CD14-positive monocyte (primary cell): ENCODE results near the gene NELL1. TPM values are rescaled to one million over a fixed set of nuclear protein-coding genes. Genes with fewer than 3 reads are reported as not detected.

Source experiments
- DNase-seq, 3 donors: peaks; one replicate each; pipeline ENCODE4 v3.0.0-alpha.2; 2011 to 2022
- H2AFZ ChIP-seq: 2 replicates; pipeline ENCODE4 v1.6.0; 2012; ENCODE audit warnings: mild to moderate bottlenecking, low read depth, low read length, inconsistent platforms; ENCODE audit not compliant: insufficient read depth, poor library complexity, severe bottlenecking
- H3K27ac ChIP-seq, 2 donors: 1 replicate in 1 of 2; 2 replicates in 1 of 2; pipeline ENCODE4 v1.5.1; 2012 to 2013; ENCODE audit warnings: low read length in 2 of 2, control low read depth in 1 of 2, inconsistent platforms in 1 of 2, low read depth in 1 of 2, mild to moderate bottlenecking in 1 of 2
- H3K27me3 ChIP-seq, 2 donors: one replicate each; pipeline versions ENCODE4 v1.6.0 to v1.6.1; 2011 to 2013; ENCODE audit warnings: low read length in 2 of 2; ENCODE audit not compliant: control insufficient read depth in 2 of 2, insufficient read depth in 2 of 2
- H3K36me3 ChIP-seq, 2 donors: replicated peaks in 1 of 2; 1 replicate in 1 of 2; 2 replicates in 1 of 2; pipeline versions ENCODE4 v1.5.1 to v1.6.1; 2012 to 2013; ENCODE audit warnings: low read length in 2 of 2, control low read depth in 1 of 2, inconsistent platforms in 1 of 2, mild to moderate bottlenecking in 1 of 2; ENCODE audit not compliant: insufficient read depth in 2 of 2, control insufficient read depth in 1 of 2
- H3K4me1 ChIP-seq, 2 donors: 1 replicate in 1 of 2; 2 replicates in 1 of 2; pipeline versions ENCODE4 v1.5.1 to v1.6.1; 2012 to 2013; ENCODE audit warnings: low read length in 2 of 2, control low read depth in 1 of 2, inconsistent platforms in 1 of 2, mild to moderate bottlenecking in 1 of 2, moderate library complexity in 1 of 2; ENCODE audit not compliant: insufficient read depth in 2 of 2, control insufficient read depth in 1 of 2
- H3K4me2 ChIP-seq: replicated peaks from 2 replicates; pipeline ENCODE3; 2012; ENCODE audit warnings: low read length, moderate library complexity, mild to moderate bottlenecking; ENCODE audit not compliant: poor library complexity, severe bottlenecking; ENCODE audit errors: extremely low read depth
- H3K4me3 ChIP-seq, 3 experiments: fragments of 200-600 bp in 1 of 3; sonication (generic) in 1 of 3; replicated peaks in 1 of 3; 1 replicate in 2 of 3; 2 replicates in 1 of 3; pipeline ENCODE4 v1.5.1; 2011 to 2013; ENCODE audit warnings: low read length in 3 of 3, mild to moderate bottlenecking in 3 of 3, control low read depth in 2 of 3, low read depth in 2 of 3, inconsistent platforms in 1 of 3, moderate library complexity in 1 of 3
- H3K79me2 ChIP-seq: 2 replicates; pipeline ENCODE4 v1.6.0; 2012; ENCODE audit warnings: mild to moderate bottlenecking, control low read depth, inconsistent platforms, low read length, moderate library complexity; ENCODE audit not compliant: insufficient read depth
- H3K9ac ChIP-seq: 2 replicates; pipeline ENCODE4 v1.6.0; 2017; ENCODE audit warnings: low read length, mild to moderate bottlenecking; ENCODE audit not compliant: insufficient read depth, poor library complexity, severe bottlenecking
- H3K9me3 ChIP-seq, 2 donors: replicated peaks in 1 of 2; 1 replicate in 1 of 2; 2 replicates in 1 of 2; pipeline versions ENCODE4 v1.5.1 to v1.6.1; 2012 to 2013; ENCODE audit warnings: low read length in 2 of 2, control low read depth in 1 of 2; ENCODE audit not compliant: control insufficient read depth in 1 of 2, insufficient read depth in 1 of 2
- H4K20me1 ChIP-seq: 2 replicates; pipeline ENCODE4 v1.6.0; 2012; ENCODE audit warnings: mild to moderate bottlenecking, low read length, control low read depth, moderate library complexity; ENCODE audit not compliant: insufficient read depth
- H3K27ac Mint-ChIP-seq, 7 donors: one replicate each; pipeline ENCODE4 v1.8.0; 2020; ENCODE audit warnings: mild to moderate bottlenecking in 7 of 7, mixed read lengths in 7 of 7, moderate library complexity in 6 of 7, inconsistent platforms in 2 of 7
- H3K27me3 Mint-ChIP-seq, 3 donors: one replicate each; pipeline ENCODE4 v1.8.0; 2021 to 2022; ENCODE audit warnings: low read depth in 3 of 3, mild to moderate bottlenecking in 3 of 3, mixed read lengths in 3 of 3, moderate library complexity in 3 of 3, inconsistent platforms in 1 of 3
- H3K36me3 Mint-ChIP-seq, 2 donors: one replicate each; pipeline ENCODE4 v1.8.0; 2020; ENCODE audit warnings: mixed read lengths in 2 of 2, inconsistent platforms in 1 of 2, mild to moderate bottlenecking in 1 of 2
- H3K4me1 Mint-ChIP-seq: one replicate; pipeline ENCODE4 v1.8.0; 2020; ENCODE audit warnings: mild to moderate bottlenecking, mixed read lengths
- H3K4me3 Mint-ChIP-seq, 2 donors: one replicate each; pipeline ENCODE4 v1.8.0; 2020; ENCODE audit warnings: mild to moderate bottlenecking in 2 of 2, mixed read lengths in 2 of 2, moderate library complexity in 1 of 2
- H3K9me3 Mint-ChIP-seq, 7 donors: one replicate each; pipeline ENCODE4 v1.8.0; 2020 to 2022; ENCODE audit warnings: mixed read lengths in 7 of 7, mild to moderate bottlenecking in 6 of 7, moderate library complexity in 6 of 7, inconsistent platforms in 2 of 7
- CTCF ChIP-seq: fragments of 200-600 bp; IDR thresholded peaks from one replicate; pipeline ENCODE4 v1.8.0; 2022; ENCODE audit warnings: antibody characterized with exemption, mild to moderate bottlenecking
- WGBS: methylation state at CpG from one replicate; pipeline ENCODE4 v1.1.5; 2013; ENCODE audit warnings: missing lambda C conversion rate; ENCODE audit not compliant: insufficient coverage; 5-methylcytosine and 5-hydroxymethylcytosine counted together
- intact Hi-C, 2 donors: fragments of 100-400 bp; cut with micrococcal nuclease; formaldehyde crosslinking; loops; one replicate each; pipeline versions ENCODE4 v1.15.0 to v1.15.1; 2023
- polyA plus RNA-seq, 3 donors: library from polyadenylated mRNA; depleted of rRNA in 1 of 3; unstranded in 2 of 3; stranded (reverse) in 1 of 3; fragments of 300-500 nt in 2 of 3; fragments of >200 nt in 1 of 3; fragmentation: Illumina TruSeq in 2 of 3; gene quantifications; 1 replicate in 2 of 3; 2 replicates in 1 of 3; pipeline ENCODE4 v1.2.3, GENCODE V29; 2012 to 2021

NELL1 gene
- polyA plus RNA-seq, 3 donors, result not detected

- Histone ChIP-seq H3K4me1 (no peaks in the 10 kb centered on the region), H4K20me1 (no peaks in the 10 kb centered on the region), H3K4me2 (no peak overlapping the region), H2AFZ (no peak overlapping the region), H3K27ac (no peak overlapping the region), H3K79me2 (no peaks in the 10 kb centered on the region), H3K27me3 (no peaks in the 10 kb centered on the region), H3K36me3 (no peaks in the 10 kb centered on the region), H3K4me3 (no peak overlapping the region), H3K9me3 (no peaks in the 10 kb centered on the region), H3K9ac (no peak overlapping the region)
- intact Hi-C loops, result no loop called here
- TF ChIP-seq CTCF, result no peak
- H3K4me3 Mint-ChIP-seq, result no peak overlapping the region
- H3K27ac Mint-ChIP-seq, result no peak overlapping the region
- no peaks in the 10 kb centered on the region for H3K36me3 Mint-ChIP-seq
- no peak for DNase-seq
- H3K9me3 Mint-ChIP-seq, result peaks cover 0 to 8% (median 2%) of the 10 kb centered on the region in 7 donors
- no peaks in the 10 kb centered on the region for H3K4me1 Mint-ChIP-seq
- no peaks in the 10 kb centered on the region for H3K27me3 Mint-ChIP-seq
- WGBS, result no CpG with 5 or more reads among the region's 5 CpGs
Observed at GRCh38 chr11:20731676-20732215, 62.4 kb downstream of the NELL1 start.

GRCh38 chr11:20739107-20739506, 69.7 kb downstream of the NELL1 start:
- no peaks in the 10 kb centered on the region for H3K79me2 ChIP-seq
- H3K27ac ChIP-seq, result no peak overlapping the region
- H3K36me3 ChIP-seq, result no peaks in the 10 kb centered on the region
- H3K4me2 ChIP-seq, result no peak overlapping the region
- Mint-ChIP-seq H3K4me1 (no peaks in the 10 kb centered on the region), H3K4me3 (no peak overlapping the region), H3K27me3 (peaks cover 0 to 2% (median 0%) of the 10 kb centered on the region in 3 donors), H3K36me3 (no peaks in the 10 kb centered on the region), H3K9me3 (peaks cover 0 to 11% (median 0%) of the 10 kb centered on the region in 7 donors), H3K27ac (no peak overlapping the region)
- intact Hi-C loops, result no loop called here
- no peaks in the 10 kb centered on the region for H3K4me1 ChIP-seq
- H4K20me1 ChIP-seq, result no peaks in the 10 kb centered on the region
- no peaks in the 10 kb centered on the region for H3K27me3 ChIP-seq
- no peak for TF ChIP-seq CTCF
- no peaks in the 10 kb centered on the region for H3K9me3 ChIP-seq
- WGBS, result 75% methylated on average over 5 of the region's 8 CpGs
- H3K4me3 ChIP-seq, result no peak overlapping the region
- DNase-seq, result no peak
- no peak overlapping the region for H3K9ac ChIP-seq
- H2AFZ ChIP-seq, result no peak overlapping the region
